Measurements from ENCODE around the gene ZC3H13.

The ZC3H13 gene

GRCh38 chr13:46086985-46087384 is 34.4 kb upstream of the ZC3H13 start (continued):
- TF ChIP-seq RBAK (tag by site-specific recombination; IDR thresholded peaks at IDR 0.05) (no peak), ZNF26 (tag by site-specific recombination; IDR thresholded peaks at IDR 0.05) (no peak), ZFP69B (tag by site-specific recombination; IDR thresholded peaks at IDR 0.05) (no peak), ZNF585B (tag by site-specific recombination; IDR thresholded peaks at IDR 0.05) (no peak)

GRCh38 chr13:46086421-46086922 is 33.9 kb upstream of the ZC3H13 start:
- ChIA-PET CTCF (no interaction called here), POLR2A (no interaction called here)
- H3K9me3 ChIP-seq (ENCODE audit: control insufficient read depth, insufficient read depth, low read depth, low read length): no peaks in the 10 kb centered on the region
- H3K4me3 ChIP-seq (ENCODE audit: low read depth, low read length): no peak overlapping the region
- no peaks in the 10 kb centered on the region for H3K4me1 ChIP-seq (ENCODE audit: control insufficient read depth, insufficient read depth, low read length)
- H3K27ac ChIP-seq (ENCODE audit: extremely low read depth, low read depth, low read length): no peak overlapping the region
- TF ChIP-seq RBAK (tag by site-specific recombination; IDR thresholded peaks at IDR 0.05) (no peak), ZNF561 (tag by site-specific recombination; IDR thresholded peaks at IDR 0.05; ENCODE audit: borderline replicate concordance) (no peak), SALL2 (tag by site-specific recombination; IDR thresholded peaks at IDR 0.05; ENCODE audit: borderline replicate concordance) (no peak), ZNF2 (tag by site-specific recombination; IDR thresholded peaks at IDR 0.05) (no peak), ZNF830 (tag by site-specific recombination; IDR thresholded peaks at IDR 0.05; ENCODE audit: low read depth) (no peak), ZNF280C (tag by site-specific recombination; IDR thresholded peaks at IDR 0.05) (no peak), ZNF596 (tag by site-specific recombination; IDR thresholded peaks at IDR 0.05) (no peak), SETDB1 (IDR thresholded peaks at IDR 0.05; ENCODE audit: insufficient read length, low read length) (no peak), ZNF610 (tag by site-specific recombination; IDR thresholded peaks at IDR 0.05; ENCODE audit: borderline replicate concordance) (no peak), OVOL3 (tag by site-specific recombination; IDR thresholded peaks at IDR 0.05) (no peak), CTCF (tag by site-specific recombination; IDR thresholded peaks at IDR 0.05) (no peak), ZNF121 (tag by site-specific recombination; IDR thresholded peaks at IDR 0.05) (no peak), ZFP37 (tag by site-specific recombination; IDR thresholded peaks at IDR 0.05) (no peak), PRDM1 (tag by site-specific recombination; IDR thresholded peaks at IDR 0.05) (no peak), ZNF768 (tag by site-specific recombination; IDR thresholded peaks at IDR 0.05) (no peak)
- no peaks in the 10 kb centered on the region for H3K36me3 ChIP-seq (ENCODE audit: control insufficient read depth in 2 of 2, insufficient read depth in 1 of 2, low read length in 2 of 2)

- Histone ChIP-seq H3K27ac (ENCODE audit: extremely low read depth, low read depth, low read length) (no peak overlapping the region), H3K36me3 (ENCODE audit: control insufficient read depth in 2 of 2, insufficient read depth in 1 of 2, low read length in 2 of 2) (no peaks in the 10 kb centered on the region), H3K4me3 (ENCODE audit: low read depth, low read length) (no peak overlapping the region), H3K9me3 (ENCODE audit: control insufficient read depth, insufficient read depth, low read depth, low read length) (no peaks in the 10 kb centered on the region), H3K4me1 (ENCODE audit: control insufficient read depth, insufficient read depth, low read length) (no peaks in the 10 kb centered on the region)
- no peak for TF ChIP-seq ZNF324 (tag by site-specific recombination; IDR thresholded peaks at IDR 0.05)
- no peak for TF ChIP-seq ELK4 (IDR thresholded peaks at IDR 0.05; ENCODE audit: borderline replicate concordance, low read depth, low read length)
- TF ChIP-seq SP2 (tag by site-specific recombination; IDR thresholded peaks at IDR 0.05): no peak
- TF ChIP-seq ZNF830 (tag by site-specific recombination; IDR thresholded peaks at IDR 0.05; ENCODE audit: low read depth): no peak
- TF ChIP-seq ZBTB11 (tag by site-specific recombination; conservative IDR thresholded peaks at IDR 0.05; ENCODE audit: low read depth): no peak
- TF ChIP-seq ZNF837 (tag by site-specific recombination; IDR thresholded peaks at IDR 0.05): no peak
- POLR2A ChIA-PET: no interaction called here
- CTCF ChIA-PET: no interaction called here
These were observed 33.2 kb upstream of the ZC3H13 start for GRCh38 chr13:46085737-46086136.
